Pons (tissue), 1 donor: ENCODE results near the gene UPP1.
"Not testable (repeated sequence)": the region's sequence is repeated elsewhere in the genome, so short reads cannot be mapped to it uniquely, and the experiment has no call there.

Experiments used
- DNase-seq: peaks from one replicate; pipeline ENCODE4 v3.0.0-alpha.2; 2016; ENCODE audit warnings: low spot score

UPP1 gene

DNA sequence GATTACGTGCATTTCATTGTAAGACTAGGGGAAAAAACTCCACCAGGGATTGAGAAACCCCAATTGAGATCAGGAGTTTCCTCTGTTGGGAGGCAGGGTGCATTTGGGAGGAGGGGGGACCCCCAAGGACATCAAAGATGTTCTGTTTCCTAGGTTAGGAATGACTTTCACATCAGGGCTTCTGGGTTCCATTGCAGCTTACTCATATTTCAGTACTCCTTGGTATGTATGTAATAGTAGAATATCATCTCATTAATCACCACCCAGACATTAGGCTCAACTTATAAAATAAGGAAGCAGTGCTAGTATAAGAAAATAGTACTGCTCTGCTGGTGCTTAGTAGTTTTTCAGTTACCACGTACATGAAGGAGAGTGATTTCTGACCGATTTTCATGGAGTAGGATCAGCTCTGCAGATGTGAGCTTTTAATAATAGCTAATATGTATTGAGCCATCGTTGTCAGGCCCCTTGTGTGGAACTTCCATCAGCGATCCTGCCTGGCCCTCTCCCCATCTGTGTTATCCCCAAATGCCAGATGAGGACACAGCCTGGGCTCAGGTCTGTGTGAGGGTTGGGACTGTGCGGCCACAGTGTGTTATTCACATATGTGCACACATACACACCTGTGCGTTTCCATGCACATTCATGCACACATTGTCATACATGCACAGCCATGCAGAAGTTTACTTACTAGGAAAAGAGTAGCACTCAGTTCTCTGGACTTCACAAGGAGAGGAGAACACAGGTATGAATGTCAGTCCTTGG, 23.5 kb downstream of the UPP1 start:
- DNase-seq, result no peak

DNA sequence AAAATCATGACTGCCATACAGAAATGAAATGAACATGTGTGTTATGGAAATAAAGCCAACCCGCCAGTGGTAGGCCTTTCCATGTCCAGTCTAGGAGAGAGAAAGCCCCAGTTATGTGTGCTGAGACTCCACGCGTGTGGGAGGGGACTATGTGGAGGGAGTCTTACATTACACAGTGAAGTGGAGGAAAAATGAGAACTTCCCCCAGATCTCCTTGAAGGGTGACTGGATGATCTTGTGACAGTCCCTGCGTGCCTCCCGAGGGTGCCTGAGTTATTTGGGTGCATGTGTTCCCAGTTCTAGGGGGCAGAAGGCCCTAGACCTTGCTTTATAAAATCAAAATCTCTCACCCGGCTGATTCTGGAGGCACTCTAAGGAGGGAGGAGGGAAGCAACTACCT, 24.2 kb downstream of the UPP1 start:
- no peak for DNase-seq

DNA sequence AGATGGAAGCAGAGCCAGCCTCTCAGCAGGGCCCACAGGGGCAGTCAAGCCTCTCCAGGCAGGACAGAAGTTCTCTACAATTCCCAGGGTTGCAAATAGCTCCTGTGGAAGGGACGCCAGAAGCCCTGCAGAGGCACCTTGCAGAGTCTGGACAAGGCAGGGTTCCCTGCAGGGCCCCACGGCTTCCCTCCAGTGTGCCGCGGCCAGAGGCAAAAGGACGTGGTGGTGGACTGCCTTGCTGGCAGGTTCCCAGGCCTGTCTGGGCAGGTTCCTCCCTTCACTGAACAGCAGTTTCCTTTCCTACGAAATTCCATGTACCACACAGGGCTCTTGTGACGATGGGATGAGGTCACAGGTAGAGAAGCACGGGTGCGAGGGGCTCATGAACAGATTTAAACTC, 25.1 kb downstream of the UPP1 start:
- no peak for DNase-seq

DNA sequence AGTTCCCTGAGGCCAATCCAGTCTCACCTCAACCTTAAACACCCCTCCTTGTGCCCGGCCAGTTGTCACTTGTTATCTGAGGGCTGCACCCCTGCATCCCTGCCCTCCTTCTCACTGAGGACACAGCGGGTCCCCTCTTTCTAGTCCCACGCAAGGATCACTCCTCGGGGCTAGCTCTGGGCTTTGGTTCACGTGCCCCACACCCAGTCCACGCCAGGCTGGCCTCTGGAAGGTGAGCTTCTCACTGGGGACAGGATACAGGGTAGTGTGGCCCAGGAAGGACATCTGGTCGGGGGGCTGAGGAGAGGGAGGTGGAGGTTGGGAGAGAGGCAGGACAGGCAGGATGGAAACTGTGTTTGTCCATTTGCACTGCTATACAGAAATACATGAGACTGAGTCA, 25.5 kb downstream of the UPP1 start:
- DNase-seq, result no peak

DNA sequence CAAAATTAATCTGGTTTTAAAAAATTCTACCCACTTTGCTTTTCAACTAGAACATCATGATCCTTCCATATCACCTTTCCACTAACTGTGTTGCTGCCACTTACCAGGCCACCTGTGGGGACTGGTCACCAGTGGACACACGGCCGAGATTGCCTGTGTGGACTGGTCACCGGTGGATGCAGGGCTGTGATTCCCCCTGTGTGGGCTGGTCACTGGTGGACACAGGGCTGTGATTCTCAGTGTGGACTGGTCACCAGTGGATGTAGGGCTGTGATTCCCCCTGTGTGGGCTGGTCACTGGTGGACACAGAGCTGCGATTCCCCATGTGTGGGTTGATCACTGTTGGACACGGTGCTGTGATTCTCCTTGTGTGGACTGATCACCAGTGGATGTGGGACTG, 27.0 kb downstream of the UPP1 start:
- DNase-seq, result no peak

DNA sequence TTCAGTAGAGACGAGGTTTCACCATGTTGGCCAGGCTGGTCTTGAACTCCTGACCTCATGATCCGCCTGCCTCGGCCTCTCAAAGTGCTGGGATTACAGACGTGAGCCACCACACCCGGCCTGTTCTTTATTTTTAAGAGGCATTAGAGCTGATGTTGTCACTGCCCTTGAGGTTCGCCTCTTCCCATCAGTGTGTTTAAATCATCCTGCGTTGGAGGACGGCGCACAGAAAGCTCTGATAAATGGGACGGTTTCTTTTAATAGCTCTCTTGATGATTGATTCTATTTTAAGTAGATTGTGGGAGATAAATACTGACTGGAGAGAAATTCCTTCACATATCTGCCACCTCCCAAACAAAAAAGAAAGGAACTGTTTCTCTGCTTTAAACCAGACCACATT, 29.0 kb downstream of the UPP1 start:
- DNase-seq, result no peak

DNA sequence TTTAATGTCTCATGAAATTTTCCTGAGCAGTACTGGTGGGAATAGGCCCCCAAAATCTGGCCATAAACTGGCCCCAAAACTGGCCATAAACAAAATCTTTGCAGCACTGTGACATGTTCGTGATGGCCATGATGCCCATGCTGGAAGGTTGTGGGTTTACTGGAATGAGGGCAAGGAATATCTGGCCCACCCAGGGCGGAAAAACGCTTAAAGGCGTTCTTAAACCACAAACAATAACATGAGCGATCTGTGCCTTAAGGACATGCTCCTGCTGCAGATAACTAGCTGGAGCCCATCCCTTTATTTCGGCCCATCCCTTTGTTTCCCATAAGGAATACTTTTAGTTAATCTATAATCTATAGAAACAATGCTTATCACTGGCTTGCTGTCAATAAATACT, 31.5 kb downstream of the UPP1 start:
- not testable (repeated sequence) for DNase-seq

DNA sequence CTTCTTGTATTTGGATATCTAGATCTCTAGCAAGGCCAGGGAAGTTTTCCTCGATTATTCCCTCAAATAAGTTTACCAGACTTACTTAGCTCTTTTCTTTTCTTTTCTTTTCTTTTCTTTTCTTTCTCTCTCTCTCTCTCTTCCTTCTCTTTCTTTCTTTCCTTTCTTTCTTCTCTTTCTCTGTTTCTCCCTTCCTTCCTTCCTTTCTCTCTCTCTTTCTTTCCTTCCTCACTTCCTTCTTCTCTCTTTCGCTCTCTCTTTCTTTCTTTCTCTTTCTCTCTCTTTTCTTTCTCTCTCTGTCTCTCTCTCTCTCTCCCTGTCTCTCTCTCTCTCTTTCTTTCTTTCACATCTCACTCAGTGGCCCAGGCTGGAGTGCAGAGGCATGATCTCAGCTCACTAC, 37.0 kb downstream of the UPP1 start:
- no peak for DNase-seq

DNA sequence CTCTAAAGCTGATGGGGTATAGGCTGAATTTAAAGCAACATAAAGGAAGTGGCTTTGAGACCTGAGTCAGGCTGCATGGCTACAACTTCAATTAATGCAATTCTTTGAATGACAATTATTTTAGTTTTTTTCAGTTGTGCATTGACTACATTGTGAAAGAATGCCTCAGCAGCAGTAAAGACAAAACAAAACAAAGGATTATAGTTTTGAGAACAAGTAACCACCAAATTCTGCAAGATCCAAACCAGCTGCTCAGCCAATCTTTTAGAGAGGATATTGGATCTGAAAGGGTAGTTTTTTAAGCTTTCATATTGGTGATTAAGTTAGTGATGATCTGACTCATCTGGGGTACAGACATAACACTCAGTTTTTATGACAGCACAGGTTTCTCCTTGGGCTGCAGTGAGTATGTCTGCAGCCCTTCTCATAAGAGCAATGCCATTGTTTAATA, 41.6 kb downstream of the UPP1 start:
- DNase-seq, result no peak

DNA sequence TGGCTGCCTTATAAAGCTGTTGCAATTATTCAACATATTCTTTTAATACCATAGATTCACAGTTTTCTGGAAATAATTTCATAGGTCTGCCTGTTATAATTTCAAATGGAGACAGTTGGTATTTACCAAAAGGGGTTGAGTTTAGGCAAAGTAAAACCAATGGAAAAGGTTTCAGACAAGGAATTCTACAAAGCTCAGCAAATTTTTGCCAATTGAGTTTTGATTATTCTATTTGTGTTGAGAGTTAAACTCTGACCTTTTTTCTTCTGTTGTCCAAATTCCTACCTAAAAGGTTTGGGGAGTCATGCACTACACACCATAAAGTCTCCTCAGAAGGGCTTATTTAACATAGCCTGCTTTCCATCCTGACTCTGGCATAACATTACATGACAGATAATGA, 43.7 kb downstream of the UPP1 start:
- DNase-seq, result no peak

DNA sequence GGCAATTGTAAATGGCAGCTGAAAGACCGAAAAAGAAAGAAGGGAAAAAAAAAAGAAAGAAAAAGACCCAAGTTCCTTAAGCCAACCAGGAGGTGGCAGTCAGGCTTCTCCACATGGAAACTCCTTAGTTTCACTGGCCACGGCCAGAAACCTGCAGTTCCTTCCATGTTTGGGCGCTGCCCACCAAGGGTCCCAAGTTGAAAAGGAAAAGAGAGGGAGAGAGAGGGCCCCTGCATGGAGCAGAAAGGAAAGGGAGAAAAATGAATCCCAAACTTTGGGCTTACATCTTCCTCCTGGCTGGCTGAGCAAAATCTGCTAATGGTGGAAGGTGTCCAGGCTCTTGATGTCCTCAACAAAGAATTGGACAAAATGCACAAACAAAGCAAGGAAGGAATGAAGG, 50.4 kb downstream of the UPP1 start:
- DNase-seq, result no peak

DNA sequence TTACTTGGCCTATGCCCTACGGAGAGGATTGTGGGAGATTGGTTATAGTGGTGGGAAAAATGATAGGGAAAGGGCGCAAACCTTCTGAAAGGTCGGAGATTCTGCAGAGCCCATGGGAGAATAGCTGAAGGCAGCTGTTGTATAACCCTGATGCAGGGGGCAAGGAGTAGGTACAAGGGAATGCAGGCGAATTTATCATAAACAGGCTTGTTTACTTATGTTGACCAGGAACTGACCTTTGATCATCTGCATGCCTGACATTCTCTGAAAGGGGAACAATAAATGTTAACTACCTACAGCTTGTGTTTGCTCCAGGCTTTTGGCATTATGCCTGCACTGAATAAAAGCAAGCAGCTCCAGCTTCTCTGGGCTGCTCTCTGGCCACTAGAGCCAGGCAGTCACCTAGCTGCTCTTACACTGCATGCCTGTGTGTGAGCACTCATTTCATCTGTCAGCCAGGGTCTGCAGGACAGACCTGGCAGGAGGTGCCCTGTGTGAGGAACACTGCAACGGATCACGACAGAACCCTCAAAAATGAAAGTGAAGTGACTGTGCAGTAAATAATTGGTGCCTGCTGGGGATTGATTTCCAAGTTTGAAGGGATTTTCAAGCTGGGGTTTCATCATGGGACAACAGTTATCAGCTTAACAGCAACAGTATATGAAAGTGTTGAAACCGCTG, 51.1 kb downstream of the UPP1 start:
- no peak for DNase-seq

DNA sequence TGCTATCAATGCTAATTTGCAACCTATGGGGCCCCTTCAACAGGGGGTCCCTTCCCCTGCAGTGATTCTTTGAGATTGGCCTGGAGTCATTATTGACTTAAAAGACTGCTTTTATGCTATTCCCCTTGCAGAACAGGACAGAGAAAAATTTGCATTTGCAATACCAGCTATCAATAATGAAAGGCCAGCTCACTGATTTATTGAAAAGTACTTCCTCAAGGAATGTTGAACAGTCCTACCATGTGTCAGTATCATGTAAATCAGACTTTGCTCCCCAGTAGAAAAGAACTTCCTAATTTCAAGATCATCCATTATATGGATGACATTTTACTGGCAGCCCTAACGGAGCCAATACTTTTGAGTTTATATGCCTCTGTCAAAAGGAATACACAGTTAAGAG, 52.5 kb downstream of the UPP1 start:
- DNase-seq, result no peak

DNA sequence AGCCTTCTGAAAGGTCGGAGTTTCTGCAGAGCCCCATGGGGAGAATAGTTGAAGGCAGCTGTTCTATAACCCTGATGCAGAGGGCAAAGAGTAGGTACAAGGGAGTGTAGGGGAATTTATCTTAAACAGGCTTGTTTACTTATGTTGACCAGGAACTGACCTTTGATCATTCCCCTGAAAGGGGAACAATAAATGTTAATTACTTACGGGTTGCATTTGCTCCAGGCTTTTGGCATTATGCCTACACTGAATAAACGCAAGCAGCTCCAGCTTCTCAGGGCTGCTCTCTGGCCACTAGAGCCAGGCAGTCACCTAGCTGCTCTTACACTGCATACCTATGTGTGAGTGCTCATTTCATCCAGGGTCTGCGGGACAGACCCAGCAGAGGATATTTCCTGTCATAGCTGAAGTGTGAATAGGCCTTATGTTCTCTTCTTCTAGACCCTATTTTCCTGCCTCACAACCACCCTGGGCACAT, 55.3 kb downstream of the UPP1 start:
- DNase-seq, result no peak

DNA sequence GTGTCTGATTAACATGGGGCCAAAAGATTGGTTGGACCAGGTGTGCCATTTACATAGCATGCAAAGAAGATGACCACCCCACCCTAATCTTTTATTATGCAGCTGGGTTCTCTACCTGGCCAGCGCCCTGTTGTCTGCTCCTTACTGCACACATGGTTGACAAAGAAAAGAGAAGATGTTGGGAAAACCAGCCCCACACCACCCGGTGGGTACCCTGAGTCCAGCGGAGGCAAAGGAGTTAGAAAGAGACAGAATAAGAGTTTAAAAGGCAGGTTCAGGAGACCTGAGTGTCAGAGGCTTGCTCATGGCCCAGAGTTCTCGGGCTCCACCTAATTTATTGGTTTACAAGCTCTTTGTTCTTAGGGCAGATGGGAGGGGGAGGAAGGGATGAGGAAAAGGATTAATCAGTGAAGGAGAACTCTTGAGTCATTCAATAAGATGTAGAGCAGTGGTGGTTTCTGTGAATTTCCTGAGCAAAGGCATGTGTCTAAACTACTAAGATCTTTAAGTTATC, 58.1 kb downstream of the UPP1 start:
- DNase-seq, result no peak

DNA sequence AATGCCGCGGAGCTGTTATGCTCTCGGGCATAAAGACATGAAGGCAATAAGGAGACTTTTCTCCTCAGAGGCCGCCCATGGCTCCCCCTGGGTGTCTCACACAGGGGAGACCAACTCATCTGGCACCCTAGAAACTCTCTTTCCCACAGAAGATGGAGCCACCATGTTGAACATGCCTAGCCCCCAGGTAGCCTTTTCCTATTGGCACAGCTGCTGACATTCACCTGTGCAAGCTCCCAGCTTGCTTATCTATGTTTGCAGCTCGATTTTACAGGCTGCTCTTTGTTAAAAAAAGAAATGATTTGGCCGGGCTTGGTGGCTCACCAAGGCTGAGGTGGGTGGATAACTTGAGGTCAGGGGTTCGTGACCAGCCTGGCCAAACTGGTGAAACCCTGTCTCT, 58.6 kb downstream of the UPP1 start:
- not testable (repeated sequence) for DNase-seq

DNA sequence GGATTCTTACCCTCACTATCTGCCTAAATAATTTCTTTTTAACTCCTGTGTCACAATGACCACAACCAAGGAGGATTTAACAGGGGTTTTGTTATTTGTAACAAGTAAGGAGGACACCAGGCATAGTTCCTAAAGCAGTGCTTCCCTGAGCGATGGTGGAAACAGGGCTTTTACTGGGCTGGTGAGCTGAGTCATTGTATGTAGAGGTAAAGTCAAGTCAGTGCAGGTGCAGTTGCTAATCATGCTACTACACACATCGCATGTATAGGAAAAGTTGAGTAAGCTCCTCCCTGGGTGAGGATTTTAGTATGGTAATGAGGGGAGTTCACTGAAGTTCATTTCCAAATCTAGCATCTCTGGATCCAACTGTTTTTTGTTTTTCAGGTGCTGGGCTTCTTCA, 59.2 kb downstream of the UPP1 start:
- DNase-seq, result no peak

DNA sequence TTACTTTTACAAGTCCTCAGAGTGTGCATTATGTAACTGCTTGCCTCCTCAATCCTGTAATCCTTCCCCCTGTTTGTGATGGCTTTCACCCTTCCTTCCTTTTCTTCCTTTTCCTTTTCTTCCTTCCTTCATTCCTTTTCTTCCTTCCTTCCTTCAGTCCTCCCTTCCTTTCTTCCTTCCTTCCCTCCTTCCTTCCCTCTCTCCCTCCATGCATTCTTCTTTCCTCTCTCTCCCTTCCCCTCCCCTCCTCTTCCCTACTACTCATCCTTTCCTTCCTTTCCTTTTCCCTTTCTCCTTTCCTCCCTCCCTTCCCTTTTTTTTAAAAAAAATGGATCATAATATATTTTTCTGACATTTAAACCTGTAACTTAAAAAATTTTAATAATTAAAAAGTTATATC, 60.0 kb downstream of the UPP1 start:
- DNase-seq, result no peak

DNA sequence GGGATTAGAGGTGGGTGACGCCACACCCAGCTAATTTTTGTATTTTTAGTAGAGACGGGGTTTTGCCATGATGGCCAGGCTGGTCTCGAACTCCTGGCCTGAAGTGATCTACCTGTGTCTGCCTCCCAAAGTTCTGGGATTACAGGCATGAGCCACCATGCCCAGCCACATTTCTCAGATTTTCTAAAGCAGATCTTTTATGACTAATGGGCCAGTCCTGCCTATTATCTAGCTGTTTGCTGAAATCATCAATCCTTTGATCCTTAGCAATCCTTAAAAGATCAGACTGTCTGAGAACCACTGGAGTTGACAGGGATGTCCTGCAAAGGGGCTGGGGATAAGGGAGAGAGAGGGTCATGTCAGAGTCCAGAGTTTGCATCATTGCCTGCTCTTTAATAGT, 61.0 kb downstream of the UPP1 start:
- DNase-seq, result no peak

DNA sequence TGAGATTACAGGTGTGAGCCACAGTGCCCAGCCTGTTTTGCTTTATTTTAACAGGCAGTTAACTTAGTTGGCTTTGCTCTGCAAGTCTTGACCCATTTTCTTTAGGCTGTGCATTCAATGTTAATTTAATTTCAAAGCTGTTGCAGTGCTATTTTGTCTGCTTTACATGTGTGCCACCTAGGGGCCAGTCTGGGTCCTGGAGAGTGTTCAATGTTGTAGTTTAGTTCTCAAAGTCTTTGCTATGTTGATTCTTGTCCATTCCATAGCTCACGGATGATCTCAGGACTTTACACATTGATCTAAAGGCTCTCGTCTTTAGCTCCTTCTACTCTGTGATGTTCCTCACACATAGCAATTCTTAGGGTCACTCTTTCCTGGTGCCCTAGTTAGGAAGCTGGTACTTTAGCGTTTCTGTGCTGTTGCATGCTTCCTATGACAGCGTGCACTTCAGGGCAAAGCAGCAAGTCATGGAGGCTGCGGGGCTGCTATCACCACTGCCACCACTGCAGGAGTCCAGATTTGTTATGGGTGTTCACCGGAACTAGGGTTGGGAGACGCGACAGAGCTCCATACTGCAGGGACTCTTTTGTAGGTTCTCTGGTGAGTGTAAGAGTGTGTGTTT, 65.8 kb downstream of the UPP1 start:
- DNase-seq, result no peak
